Adrenal gland (tissue), 5 donors: ENCODE results near the gene ZCWPW1.

Experiments
- CTCF ChIP-seq, 6 experiments: fragments of 450-650 bp in 4 of 6; fragments of 200-600 bp in 2 of 6; sonication (generic) in 1 of 6; IDR thresholded peaks; 1 replicate in 5 of 6; 2 replicates in 1 of 6; pipeline versions ENCODE4 v1.5.1 to v1.8.0; 2016 to 2021; ENCODE audit warnings: antibody characterized with exemption in 6 of 6, mild to moderate bottlenecking in 2 of 6, moderate library complexity in 1 of 6
- POLR2A ChIP-seq, 2 donors: fragments of 450-650 bp; IDR thresholded peaks; one replicate each; pipeline ENCODE4 v1.6.1; 2017; ENCODE audit warnings: antibody characterized with exemption in 2 of 2, mild to moderate bottlenecking in 2 of 2, moderate library complexity in 1 of 2
- donor health status: DM: no; HTN: no; CAD: no.

DNA sequence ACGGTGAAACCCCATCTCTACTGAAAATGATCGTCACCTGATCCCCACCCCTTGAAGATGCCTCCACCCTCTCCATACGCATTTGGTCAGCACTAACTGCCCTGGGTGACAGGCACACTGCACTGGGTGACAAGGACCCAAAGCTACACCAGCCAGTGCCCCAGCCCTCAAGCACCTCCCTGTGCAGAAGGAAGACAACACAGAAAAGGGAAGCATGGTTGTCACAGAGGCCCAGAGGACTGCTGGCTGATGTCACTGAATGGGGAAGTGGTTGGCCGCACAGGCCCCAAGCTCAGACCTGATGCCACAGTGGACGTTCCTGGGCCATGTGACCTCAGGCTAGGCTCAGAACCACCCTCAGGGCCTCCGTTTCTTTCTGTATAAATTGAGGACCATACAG, 59.4 kb downstream of the ZCWPW1 start:
- TF ChIP-seq POLR2A (IDR thresholded peaks at IDR 0.05): no peak
- no peak for TF ChIP-seq CTCF (IDR thresholded peaks at IDR 0.05)
